Measurements from ENCODE around the gene PARVB. TPM values are rescaled to one million over a fixed set of nuclear protein-coding genes. Genes with fewer than 3 reads are reported as not detected.

PARVB gene
- total and polyA plus RNA-seq, 8 donors, result 3.8 to 27.3 (median 10.4) TPM

GRCh38 chr22:44063462-44064371 lies 39.6 kb downstream of the PARVB start:
- FAIRE-seq, result no peak

GRCh38 chr22:44067033-44067432 lies 42.9 kb downstream of the PARVB start:
- no peak for TF ChIP-seq CTCF (IDR thresholded peaks at IDR 0.05)
- Histone ChIP-seq H3K27ac (no peak overlapping the region), H3K27me3 (no peaks in the 10 kb centered on the region), H3K4me1 (no peaks in the 10 kb centered on the region), H3K9me3 (no peaks in the 10 kb centered on the region), H3K36me3 (no peaks in the 10 kb centered on the region), H3K4me3 (no peak overlapping the region)
- intact Hi-C loops (cut with DNase I), result no loop called here
- WGBS, 2 donors, result 80 to 81% methylated on average over 5 of the region's 5 CpGs
- DNase-seq (no peak), FAIRE-seq (no peak), ATAC-seq (no peak)

More at GRCh38 chr22:44063462-44064371, 39.6 kb downstream of the PARVB start:
- TF ChIP-seq CTCF (IDR thresholded peaks at IDR 0.05), result no peak
- Histone ChIP-seq H3K9me3 (no peaks in the 10 kb centered on the region), H3K4me1 (no peaks in the 10 kb centered on the region), H3K27me3 (no peaks in the 10 kb centered on the region), H3K4me3 (no peak overlapping the region), H3K27ac (no peak overlapping the region), H3K36me3 (no peaks in the 10 kb centered on the region)
- intact Hi-C loops (cut with DNase I), result no loop called here
- WGBS, 2 donors, result 87 to 91% methylated on average over 35 of the region's 35 CpGs
- no peak for DNase-seq
- no peak for ATAC-seq

GRCh38 chr22:44067901-44068300 lies 43.8 kb downstream of the PARVB start:
- Histone ChIP-seq H3K9me3 (no peaks in the 10 kb centered on the region), H3K4me3 (no peak overlapping the region), H3K36me3 (no peaks in the 10 kb centered on the region), H3K27ac (no peak overlapping the region), H3K4me1 (no peaks in the 10 kb centered on the region), H3K27me3 (no peaks in the 10 kb centered on the region)
- no peak for DNase-seq
- 65% methylated on average over 10 of the region's 10 CpGs for WGBS, 2 donors
- intact Hi-C loops (cut with DNase I), result no loop called here
- no peak for ATAC-seq
- no peak for FAIRE-seq
- TF ChIP-seq CTCF (IDR thresholded peaks at IDR 0.05), result no peak

- 76 to 80% methylated on average over 30 of the region's 30 CpGs for WGBS, 2 donors
- no peaks in the 10 kb centered on the region for H3K9me3 ChIP-seq
- H3K4me3 ChIP-seq, result no peak overlapping the region
- H3K27ac ChIP-seq, result no peak overlapping the region
- DNase-seq, result peak in 1 of 6 donors; percentile 29
- intact Hi-C loops (cut with DNase I), result no loop called here
- H3K36me3 ChIP-seq, result no peaks in the 10 kb centered on the region
- no peaks in the 10 kb centered on the region for H3K4me1 ChIP-seq
- ATAC-seq, result peak in 3 of 4 donors; percentile 38 to 71 (median 66)
- no peaks in the 10 kb centered on the region for H3K27me3 ChIP-seq
- FAIRE-seq, result no peak
- TF ChIP-seq CTCF (IDR thresholded peaks at IDR 0.05), result no peak
Observed at GRCh38 chr22:44068422-44069191, 44.5 kb downstream of the PARVB start.
